HG03571 (cell line): Measurements from ENCODE around the gene LTC4S.
"Not testable (repeated sequence)": the region's sequence is repeated elsewhere in the genome, so short reads cannot be mapped to it uniquely, and the experiment has no call there.

Experiments
- ATAC-seq: cut with Tn5 transposase; IDR thresholded peaks from one replicate; pipeline ENCODE4 v1.9.1; 2021; ENCODE audit not compliant: unreplicated experiment

The LTC4S gene, protein sequence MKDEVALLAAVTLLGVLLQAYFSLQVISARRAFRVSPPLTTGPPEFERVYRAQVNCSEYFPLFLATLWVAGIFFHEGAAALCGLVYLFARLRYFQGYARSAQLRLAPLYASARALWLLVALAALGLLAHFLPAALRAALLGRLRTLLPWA

DNA sequence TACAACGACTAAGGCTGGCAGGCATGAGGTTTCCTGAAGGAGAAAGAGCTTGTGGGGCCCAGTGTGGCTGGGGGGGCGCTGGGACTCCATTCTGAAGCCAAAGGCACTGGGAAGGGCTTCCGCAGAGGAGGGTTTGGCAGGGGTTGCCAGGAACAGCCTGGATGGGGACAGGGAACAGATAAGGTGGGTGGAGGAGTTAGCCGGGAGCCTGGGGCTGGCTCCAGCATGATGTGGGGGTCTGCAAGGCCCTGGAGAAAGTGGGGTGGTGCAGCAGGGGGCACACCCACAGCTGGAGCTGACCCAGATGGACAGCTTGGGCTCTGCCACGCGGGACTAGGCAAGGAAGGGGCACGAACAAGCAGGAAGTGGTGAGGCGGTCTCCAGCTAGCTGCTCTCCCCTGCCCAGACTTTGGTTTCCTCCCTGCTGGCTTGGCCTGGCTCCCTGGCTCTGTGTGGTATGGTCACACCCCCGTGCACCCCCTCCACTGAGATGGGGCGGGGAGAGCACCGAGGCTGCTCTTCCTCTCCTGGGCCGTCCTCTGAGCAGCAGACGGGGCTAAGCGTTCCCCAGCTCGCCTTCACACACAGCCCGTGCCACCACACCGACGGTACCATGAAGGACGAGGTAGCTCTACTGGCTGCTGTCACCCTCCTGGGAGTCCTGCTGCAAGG is at the start of gene LTC4S:
Gene LTC4S, plus strand, starts transcription at position 519 of the 672 bp plus-strand sequence. Its CDS starts 95 bp downstream, at position 614.
- peak; percentile 33 for ATAC-seq

DNA sequence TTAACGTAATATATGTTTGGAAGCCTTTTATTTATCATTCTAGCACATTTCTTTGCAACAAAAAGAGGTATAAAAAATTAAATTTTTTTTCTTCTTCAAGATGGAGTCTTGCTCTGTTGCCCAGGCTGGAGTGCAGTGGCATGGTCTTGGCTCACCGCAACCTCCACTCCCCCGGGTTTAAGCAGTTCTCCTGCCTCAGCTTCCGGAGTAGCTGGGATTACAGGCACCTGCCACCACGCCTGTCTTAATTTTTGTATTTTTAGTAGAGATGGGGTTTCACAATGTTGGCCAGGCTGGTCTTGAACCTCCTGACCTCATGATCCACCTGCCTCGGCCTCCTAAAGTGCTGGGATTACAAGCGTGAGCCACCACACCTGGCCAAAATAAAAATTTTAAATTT is 49.7 kb upstream of the LTC4S start:
- ATAC-seq, result not testable (repeated sequence)

DNA sequence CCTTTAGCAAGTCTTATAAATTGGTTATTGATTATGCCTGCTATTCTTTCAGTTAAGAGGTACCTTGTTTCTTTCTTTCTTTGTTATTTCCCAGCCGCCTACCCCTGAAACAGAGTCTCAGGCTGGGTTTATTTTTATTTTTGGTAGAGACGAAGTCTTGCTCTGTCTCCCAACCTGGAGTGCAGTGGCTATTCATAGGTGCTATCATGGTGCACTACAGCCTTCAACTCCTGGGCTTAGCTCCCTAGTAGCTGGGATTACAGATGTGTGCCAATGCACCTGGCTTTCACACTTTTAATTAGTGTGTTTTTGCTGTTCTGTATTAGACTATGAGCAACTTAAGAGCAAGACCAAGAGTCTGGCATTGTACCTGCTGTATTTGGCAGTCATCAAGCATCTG is 46.9 kb upstream of the LTC4S start:
- no peak for ATAC-seq

DNA sequence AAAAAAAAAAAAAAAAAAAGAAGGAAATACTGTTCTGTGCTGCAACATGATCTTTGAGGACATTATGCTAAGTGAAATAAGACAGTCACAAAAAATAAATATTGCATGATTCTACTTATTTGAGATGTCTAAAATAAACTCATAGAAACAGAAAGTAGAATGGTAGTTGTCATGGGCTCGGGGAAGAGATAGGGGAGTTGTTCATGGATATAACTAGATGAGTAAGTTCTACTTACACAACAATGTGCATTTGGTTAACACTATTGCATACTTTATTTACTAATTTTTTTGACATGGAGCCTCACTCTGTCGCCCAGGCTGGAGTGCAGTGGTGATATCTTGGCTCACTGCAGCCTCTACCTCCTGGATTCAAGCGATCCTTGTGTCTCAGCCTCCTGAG is 46.0 kb upstream of the LTC4S start:
- no peak for ATAC-seq

DNA sequence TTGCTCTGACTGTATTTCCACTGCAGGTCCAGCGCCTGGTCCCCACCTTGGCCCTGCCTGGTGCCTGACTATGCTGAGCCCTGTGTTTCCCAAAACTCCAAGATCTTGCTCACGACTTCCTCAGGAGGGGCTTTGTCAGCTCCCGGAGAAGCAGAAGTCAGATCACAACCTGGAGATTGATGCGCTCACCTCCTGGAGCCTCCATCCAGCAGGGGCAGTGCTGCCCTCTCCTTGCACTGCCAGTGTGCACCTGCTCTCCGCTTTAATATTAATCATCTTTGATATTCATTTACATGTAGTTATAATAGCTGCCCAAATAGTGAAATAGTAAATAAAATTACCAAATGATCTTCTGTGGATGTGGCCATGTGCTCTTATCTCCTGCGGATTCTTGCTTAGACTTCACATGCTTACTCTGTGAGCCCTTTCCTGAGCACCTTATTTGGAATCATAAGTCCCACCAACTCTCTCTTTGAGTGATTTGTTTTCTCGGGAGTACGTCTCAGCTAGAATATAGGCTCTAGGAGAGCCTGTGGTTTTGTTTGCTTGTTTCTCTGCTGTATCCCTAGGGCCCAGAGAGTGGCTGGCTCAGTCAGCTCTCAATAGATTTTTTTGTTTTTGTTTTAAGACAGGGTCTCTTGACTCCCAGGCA is 43.8 kb upstream of the LTC4S start:
- no peak for ATAC-seq

DNA sequence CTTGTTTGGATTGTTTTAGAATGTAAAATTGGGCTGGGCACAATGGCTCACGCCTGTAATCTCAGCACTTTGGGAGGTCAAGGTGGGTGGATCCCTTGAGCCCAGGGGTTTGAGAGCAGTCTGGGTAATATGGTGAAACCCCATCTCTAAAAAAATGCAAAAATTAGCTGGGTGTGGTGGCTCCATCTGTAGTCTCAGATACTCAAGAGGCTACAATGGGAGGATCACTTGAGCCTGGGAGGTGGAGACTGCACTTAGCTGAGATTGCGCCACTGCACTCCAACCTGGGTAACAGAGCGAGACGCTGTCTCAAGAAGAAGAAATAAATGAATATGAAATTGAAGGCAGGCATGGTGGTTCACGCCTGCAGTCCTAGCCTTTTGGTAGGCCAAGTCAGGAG is 39.8 kb upstream of the LTC4S start:
- ATAC-seq, result no peak

DNA sequence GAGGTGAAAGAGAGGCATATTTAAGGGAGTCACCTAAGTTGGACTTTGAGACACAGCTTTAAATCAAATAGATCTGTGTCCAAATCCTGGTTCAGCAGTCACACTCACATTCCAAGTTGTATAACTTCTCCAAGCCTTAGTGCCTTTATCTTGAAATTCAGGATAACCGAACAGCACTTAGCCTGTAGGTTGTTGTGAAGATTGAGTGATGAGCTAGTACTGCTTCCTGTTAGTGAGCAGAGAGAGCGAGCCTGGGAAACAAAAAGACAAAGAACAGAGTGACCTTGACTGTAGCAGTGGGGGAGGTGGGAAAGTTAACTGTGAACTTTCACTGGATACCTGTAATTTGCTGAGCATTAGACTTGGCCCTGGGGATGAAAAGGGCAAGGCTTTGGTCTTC is 38.8 kb upstream of the LTC4S start:
- ATAC-seq, result no peak

DNA sequence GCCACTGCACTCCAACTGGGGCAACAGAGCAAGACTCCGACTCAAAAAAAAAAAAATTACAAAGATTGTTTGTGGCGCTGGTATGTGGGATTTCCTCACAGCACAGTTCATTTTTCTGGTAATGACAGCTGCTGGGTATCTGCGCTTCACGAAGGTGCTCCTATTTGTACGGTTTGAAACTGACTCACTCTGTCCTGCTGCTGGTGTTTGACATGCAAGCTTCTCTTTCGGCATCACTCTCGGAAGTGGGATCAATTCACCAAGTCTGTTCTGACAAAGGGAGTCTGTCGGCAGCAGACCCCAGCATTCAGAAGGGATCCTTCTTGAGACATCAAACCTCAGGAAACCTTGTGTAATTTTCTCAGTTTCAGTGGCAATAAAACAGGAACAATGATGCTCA is 34.8 kb upstream of the LTC4S start:
- no peak for ATAC-seq

DNA sequence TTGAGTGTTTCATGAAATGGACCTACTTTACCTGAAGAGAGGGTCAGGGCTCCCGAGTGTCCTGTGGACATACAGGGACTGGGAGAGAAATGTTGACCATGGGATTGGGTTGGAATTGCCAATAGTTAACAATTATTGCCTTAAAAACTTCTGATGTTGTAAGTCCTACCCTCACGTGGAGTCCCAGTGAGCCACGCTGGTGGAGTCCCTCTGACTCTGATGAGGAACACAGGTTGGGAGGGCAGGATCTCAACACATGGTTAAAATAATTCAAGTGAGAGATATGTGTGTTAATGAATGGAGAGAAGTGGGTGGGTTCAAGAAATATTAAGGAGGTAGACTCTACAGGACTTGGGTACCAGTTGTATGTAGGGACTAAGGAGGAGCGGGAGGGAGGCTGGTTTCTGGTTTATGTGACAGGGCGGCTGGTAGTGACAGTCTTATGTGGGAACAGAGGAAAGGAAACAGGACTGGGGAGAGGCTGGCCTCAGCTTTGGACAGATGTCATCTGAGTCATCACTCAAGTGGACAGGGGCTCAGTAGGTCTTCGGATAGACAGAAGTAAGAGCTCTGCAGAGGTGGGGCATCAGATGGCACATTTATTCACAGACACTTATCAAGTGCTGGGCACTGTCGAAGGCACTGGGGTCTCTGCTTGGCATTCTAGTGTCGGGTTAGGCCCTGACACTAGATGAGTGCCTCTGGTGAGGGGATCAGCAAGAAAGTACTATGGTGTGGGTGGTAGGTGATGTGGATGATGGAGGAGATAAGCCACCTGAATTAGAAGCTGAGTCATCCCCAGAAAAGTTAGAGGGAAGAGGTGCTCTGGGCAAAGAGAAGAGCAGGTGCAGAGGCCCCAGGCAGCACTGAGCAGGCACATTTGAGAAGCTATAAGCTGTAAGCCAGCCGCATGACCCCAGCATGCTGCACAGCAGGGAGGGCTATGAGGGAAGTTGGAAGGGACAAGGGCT is 33.9 kb upstream of the LTC4S start:
- no peak for ATAC-seq

DNA sequence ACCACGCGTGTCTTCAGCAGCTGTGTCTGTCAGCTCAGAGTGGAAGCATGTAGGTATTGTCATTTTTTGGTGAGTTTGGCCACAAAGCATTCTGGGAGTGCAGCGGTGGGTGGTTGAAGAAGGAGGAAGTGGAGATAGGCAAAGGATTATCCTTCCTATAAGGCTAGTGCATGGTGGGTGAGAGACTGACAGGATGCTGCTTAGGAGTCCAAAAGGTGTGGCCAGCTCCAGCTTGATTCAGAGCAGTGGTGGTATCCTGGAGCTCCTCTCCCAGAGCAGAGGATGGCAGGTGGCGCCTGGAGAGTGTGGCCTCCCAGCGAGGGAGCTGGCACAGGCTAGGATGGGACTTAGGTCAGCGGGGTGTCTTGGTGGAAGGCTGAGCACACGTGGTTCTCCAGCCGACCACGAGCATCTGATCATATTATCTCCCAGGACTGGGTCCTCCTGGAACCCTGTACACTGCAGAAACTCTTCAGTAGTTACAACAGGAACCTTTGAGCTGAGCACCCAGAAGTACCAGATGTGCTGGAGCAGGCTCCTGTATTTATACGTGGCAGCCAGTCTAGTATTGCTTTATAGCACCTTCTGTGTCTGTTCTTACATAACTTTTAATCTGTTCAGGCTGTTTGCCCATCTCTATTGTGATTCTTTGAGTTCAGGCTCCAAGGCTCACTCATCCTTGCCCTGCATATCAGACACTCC is 31.6 kb upstream of the LTC4S start:
- no peak for ATAC-seq

DNA sequence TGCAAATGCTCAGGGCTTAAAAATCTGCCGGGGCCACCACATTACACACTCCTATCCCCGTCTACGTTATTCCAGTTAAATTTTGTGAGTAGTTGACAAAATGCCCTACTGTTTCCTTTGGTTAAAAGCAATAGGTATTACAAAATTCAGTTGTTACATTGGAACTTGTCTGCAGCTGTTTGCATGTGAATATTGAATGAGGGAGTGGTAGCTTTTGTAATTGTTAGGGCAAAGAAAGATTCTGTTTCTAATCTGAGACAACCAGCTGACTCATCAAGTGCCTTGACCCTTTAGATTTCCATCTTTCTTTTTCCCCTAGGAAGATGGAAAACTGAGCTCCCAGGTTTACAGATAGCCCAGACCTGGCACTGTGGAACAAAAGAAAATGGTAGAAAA is 31.0 kb upstream of the LTC4S start:
- ATAC-seq, result no peak

DNA sequence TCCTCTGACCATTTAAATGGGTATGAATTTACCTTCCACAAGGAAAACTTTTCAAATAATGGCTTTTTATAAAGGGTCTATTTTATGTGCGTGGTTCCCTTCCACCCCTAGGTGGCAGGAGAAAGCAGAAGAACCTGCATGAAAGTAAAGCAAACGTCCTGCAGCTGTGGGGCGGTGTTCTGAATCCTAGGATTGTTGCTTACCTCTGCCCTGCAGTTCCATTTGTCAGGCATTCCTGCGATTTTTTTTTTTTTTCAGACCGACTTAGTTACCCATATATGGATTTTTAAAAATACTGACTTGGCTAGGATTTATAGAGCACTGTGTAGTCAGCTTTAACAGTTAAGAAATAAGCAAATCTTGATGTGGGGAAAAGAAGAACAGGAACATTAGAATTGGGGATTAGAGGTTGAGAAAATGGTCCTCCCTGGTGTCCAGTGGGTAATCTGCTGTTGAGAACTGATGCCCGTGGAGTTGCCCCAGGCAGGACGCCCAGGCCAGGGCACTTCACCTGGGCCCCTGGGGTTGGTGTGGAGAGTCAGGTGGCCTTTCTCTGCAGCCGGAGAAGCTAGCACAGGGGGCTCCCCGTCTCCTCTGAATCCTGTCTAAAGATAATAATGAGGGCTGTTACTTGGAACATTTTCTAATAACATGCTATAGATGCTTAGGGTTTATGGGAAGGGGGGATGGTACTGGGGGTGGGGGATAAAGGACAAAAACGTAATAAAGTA is 30.4 kb upstream of the LTC4S start:
- ATAC-seq, result peak; percentile 48

DNA sequence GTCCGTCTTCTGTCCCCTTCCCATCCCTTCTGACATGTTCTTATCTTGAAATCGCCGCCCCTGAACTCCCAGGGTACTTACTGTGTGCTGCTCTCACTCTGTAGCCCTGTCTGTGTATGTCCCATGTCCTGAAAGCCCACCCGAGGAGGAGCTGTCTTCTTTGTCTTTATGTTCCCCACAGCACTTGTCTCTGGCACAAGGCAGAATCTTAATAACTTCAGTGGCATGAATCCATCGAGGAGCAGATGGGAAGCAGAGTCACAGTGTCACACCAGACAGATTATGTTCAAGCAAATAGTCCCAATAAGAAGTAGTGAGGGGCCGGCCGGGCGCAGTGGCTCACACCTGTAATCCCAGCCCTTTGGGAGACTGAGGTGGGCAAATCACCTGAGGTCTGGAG is 29.7 kb upstream of the LTC4S start:
- ATAC-seq, result no peak

DNA sequence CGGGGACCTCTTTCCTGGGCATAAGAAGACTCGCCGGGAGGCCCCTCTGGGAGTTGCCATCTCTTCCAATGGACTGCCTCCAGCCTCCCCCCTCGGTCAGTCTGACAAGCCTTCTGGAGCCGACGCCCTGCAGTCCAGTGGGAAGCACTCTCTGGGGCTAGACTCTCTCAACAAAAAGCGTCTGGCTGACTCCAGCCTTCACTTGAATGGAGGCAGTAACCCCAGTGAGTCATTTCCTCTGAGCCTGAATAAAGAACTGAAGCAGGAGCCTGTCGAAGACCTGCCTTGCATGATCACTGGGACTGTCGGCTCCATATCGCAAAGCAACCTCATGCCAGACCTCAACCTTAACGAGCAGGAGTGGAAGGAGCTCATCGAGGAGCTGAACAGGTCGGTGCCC is 28.4 kb upstream of the LTC4S start:
- ATAC-seq, result no peak

DNA sequence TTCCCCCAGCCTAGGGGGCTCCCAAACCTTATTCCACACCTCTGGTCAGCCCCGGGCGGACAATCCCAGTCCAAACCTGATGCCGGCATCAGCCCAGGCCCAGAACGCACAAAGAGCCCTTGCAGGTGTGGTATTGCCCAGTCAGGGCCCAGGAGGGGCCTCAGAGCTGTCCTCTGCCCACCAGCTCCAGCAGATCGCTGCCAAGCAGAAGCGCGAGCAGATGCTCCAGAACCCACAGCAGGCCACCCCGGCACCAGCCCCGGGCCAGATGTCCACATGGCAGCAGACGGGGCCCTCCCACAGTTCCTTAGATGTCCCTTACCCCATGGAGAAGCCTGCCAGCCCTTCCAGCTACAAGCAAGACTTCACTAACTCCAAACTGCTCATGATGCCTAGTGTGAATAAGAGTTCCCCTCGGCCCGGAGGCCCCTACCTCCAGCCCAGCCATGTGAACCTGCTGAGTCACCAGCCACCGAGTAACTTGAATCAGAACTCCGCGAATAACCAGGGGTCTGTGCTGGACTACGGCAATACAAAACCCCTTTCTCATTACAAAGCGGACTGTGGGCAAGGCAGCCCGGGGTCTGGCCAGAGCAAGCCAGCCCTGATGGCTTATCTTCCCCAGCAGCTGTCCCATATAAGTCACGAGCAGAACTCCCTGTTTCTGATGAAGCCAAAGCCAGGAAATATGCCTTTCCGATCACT is 27.6 kb upstream of the LTC4S start:
- no peak for ATAC-seq

DNA sequence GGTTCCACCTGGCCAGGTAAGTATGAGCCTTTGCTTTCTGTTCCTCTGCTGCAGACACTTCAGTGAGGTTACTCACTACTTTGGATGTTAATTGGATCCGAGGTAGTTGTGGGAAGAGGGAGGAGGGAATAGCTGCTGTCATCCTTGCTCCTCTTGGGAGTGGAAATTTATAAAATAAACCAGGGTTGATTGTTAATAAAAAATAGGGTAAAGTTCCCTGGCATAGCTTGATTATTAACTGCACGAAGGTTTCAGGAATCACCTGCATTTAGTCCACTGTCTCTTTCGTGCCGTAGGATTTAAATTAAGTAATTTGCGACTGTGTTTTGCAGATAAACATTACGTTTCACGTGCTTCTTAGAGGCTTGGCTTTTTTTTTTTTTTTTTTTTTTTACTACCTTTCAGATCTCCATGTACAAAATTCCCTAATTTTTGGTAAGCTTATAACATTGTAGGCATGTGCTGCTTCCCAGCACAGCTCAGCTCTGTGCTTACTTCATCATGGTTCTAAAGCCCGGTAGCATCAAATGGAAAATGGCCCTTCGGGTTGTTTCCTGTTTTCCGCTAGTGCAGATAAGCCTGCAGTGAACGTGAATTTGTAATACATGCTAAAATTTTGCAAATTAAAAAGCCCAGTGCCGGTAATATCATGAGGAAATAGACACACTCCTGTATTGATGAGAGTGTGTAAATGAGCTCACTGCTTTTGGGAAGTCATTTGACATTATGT is 26.9 kb upstream of the LTC4S start:
- no peak for ATAC-seq

DNA sequence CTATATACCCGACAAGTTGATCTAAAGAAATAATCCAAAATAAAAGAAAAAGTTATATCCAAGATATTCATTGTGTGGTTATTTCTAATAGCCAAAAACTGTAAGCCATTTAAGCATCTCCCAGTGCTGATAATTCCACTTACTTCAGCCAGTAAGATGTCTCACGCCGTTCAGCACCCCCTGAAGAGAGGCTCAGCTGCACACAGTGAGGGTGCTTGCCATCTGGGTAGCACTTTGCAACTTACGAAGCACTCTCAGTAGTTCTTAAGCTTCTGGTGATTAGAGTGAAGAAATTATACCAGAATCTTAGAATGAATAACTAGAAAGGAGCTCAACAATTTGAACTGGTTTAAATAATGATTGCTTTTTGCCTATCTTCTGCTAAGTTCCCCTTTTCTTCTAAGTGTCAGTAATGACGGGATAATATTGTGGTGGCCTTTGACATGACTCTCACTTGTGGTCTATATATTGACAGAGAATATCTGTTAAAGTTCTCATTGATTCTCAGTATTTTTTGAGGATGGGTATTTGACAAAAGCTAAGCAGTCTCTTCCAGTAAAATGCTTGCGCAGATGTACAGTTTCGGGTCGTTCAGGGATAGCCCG is 26.2 kb upstream of the LTC4S start:
- no peak for ATAC-seq

DNA sequence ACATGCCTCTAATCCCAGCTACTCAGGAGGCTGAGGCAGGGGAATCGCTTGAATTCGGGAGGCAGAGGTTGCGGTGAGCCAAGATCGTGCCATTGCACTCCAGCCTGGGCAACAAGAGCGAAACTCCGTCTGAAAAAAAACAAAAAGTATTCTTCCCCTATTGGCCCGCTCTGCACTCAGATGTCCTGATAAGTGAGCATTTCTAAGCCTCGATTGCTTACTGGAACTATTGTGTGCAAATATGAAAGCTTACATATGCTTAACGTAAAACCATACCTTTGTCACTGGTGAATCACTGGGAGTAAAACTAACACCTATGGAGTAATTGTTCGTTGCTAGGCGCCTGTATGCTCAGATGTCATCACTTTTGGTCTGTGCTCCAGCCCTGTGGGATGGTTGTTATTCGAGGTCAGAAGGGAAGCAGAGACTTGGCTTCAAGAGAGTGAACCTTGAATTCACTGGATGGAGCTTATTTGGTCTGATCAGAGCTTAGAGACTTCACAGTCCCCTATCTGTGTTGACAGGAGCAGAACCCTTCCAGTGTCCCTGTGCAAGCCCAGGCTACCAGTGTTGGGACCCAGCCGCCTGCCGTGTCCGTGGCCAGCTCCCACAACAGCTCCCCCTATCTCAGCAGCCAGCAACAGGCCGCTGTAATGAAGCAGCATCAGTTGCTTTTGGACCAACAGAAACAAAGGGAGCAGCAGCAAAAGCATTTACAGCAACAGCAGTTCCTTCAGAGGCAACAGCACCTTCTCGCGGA is 25.3 kb upstream of the LTC4S start:
- no peak for ATAC-seq
